PC-9 (cell line): Measurements from ENCODE around the gene TRAF1. TPM values are rescaled to one million over a fixed set of nuclear protein-coding genes. Genes with fewer than 3 reads are reported as not detected.

Experiments used
- BruUV-seq: library from RNA; stranded (reverse); fragments of 400-500 nt; replicated peaks from 2 replicates; lab custom pipeline; 2021; lab: Mats Ljungman, UMichigan
- CTCF ChIA-PET: fragments of 300-600 bp; sonication (Branson Sonifier 250); formaldehyde crosslinking; loops from one replicate; lab custom pipeline; 2022; ENCODE audit warnings: antibody characterized with exemption; lab: Charles Lee
- POLR2A ChIA-PET: fragments of 300-600 bp; sonication (Branson Sonifier 250); formaldehyde crosslinking; loops from one replicate; lab custom pipeline; 2022; ENCODE audit warnings: antibody characterized with exemption; ENCODE audit not compliant: unreplicated experiment; lab: Charles Lee
- DNase-seq, 2 experiments: peaks; one replicate each; pipeline versions ENCODE4 v3.0.0 to v3.0.0-alpha.2; 2015 to 2022; ENCODE audit warnings: mixed read lengths in 1 of 2
- H2AFZ ChIP-seq: fragments of 200-600 bp; sonication (generic); 2 replicates; pipeline ENCODE4 v1.8.1; 2017; ENCODE audit warnings: antibody characterized with exemption
- H3F3A ChIP-seq: fragments of 200-600 bp; sonication (generic); 2 replicates; pipeline ENCODE4 v1.8.1; 2017; ENCODE audit warnings: antibody characterized with exemption, mild to moderate bottlenecking, low read depth; ENCODE audit not compliant: insufficient read depth
- H3K27ac ChIP-seq: fragments of 200-600 bp; sonication (generic); 2 replicates; pipeline ENCODE4 v1.6.1; 2016; ENCODE audit warnings: mixed run types
- H3K27me3 ChIP-seq: fragments of 200-600 bp; sonication (generic); 2 replicates; pipeline ENCODE4 v1.6.1; 2016; ENCODE audit warnings: low read depth, mixed run types; ENCODE audit not compliant: insufficient read depth
- H3K36me3 ChIP-seq: fragments of 200-600 bp; sonication (generic); 2 replicates; pipeline ENCODE4 v1.6.1; 2016; ENCODE audit warnings: low read depth, mixed run types
- H3K4me1 ChIP-seq: fragments of 200-600 bp; sonication (generic); replicated peaks from 2 replicates; pipeline ENCODE4 v1.6.1; 2016; ENCODE audit warnings: mixed run types; ENCODE audit not compliant: insufficient read depth
- H3K4me2 ChIP-seq: fragments of 200-600 bp; sonication (generic); 2 replicates; pipeline ENCODE4 v1.6.1; 2017; ENCODE audit warnings: mixed run types
- H3K4me3 ChIP-seq: fragments of 200-600 bp; sonication (generic); 2 replicates; pipeline ENCODE4 v1.6.1; 2016; ENCODE audit warnings: mixed run types
- H3K79me2 ChIP-seq: fragments of 200-600 bp; sonication (generic); 2 replicates; pipeline ENCODE4 v1.6.1; 2017; ENCODE audit warnings: low read depth, mixed run types
- H3K9me2 ChIP-seq: fragments of 200-600 bp; sonication (generic); 2 replicates; pipeline ENCODE4 v1.8.1; 2017; ENCODE audit warnings: mild to moderate bottlenecking; ENCODE audit not compliant: insufficient read depth
- H3K9me3 ChIP-seq: fragments of 200-600 bp; sonication (generic); 2 replicates; pipeline ENCODE4 v1.8.1; 2016; ENCODE audit warnings: low read depth; ENCODE audit not compliant: insufficient read depth
- H4K20me1 ChIP-seq: fragments of 200-600 bp; sonication (generic); 2 replicates; pipeline ENCODE4 v1.8.1; 2017; ENCODE audit not compliant: insufficient read depth
- CTCF ChIP-seq: fragments of 200-600 bp; sonication (generic); conservative IDR thresholded peaks from 2 replicates; pipeline ENCODE4 v1.6.1; 2017; ENCODE audit warnings: mixed run types, antibody characterized with exemption, mild to moderate bottlenecking, moderate library complexity
- EZH2 ChIP-seq: fragments of 200-600 bp; sonication (generic); IDR thresholded peaks from 2 replicates; pipeline ENCODE4 v1.8.0; 2017; ENCODE audit warnings: antibody characterized with exemption, low read depth
- intact Hi-C: fragments of 100-400 bp; cut with micrococcal nuclease; formaldehyde crosslinking; loops from one replicate; pipeline ENCODE4 v1.10.0; 2022; ENCODE audit not compliant: unreplicated experiment
- total RNA-seq: library from RNA; stranded (reverse); gene quantifications from 2 replicates; pipeline ENCODE4 v1.2.3, GENCODE V29; 2021

Gene TRAF1
- total RNA-seq, 1 experiment from 2014 or later: 2.7 TPM

GRCh38 chr9:120894321-120895148 lies 32.1 kb downstream of the TRAF1 start:
- BruUV-seq: no TSS peak
- Histone ChIP-seq H3K27ac (no peak overlapping the region), H2AFZ (no peak overlapping the region), H3K79me2 (no peaks in the 10 kb centered on the region), H3K9me3 (no peaks in the 10 kb centered on the region), H3F3A (peaks cover 20% of the 10 kb centered on the region; the same call in 1 of the 2 replicates), H3K4me3 (no peak overlapping the region), H3K9me2 (no peaks in the 10 kb centered on the region), H3K27me3 (no peaks in the 10 kb centered on the region), H4K20me1 (no peaks in the 10 kb centered on the region), H3K36me3 (no peaks in the 10 kb centered on the region), H3K4me2 (no peak overlapping the region), H3K4me1 (peaks cover 10% of the 10 kb centered on the region)
- no peak for DNase-seq
- POLR2A ChIA-PET: no interaction called here
- CTCF ChIA-PET: no interaction called here
- TF ChIP-seq EZH2: no peak
- no peak for TF ChIP-seq CTCF
- intact Hi-C loops: no loop called here

GRCh38 chr9:120893611-120894307 lies 32.8 kb downstream of the TRAF1 start:
- H2AFZ ChIP-seq: no peak overlapping the region
- H3K36me3 ChIP-seq: no peaks in the 10 kb centered on the region
- peaks cover 20% of the 10 kb centered on the region; the same call in 1 of the 2 replicates for H3F3A ChIP-seq
- intact Hi-C loops: no loop called here
- no peaks in the 10 kb centered on the region for H3K27me3 ChIP-seq
- TF ChIP-seq EZH2 (no peak), CTCF (no peak)
- POLR2A ChIA-PET: no interaction called here
- no peaks in the 10 kb centered on the region for H3K79me2 ChIP-seq
- CTCF ChIA-PET: no interaction called here
- H4K20me1 ChIP-seq: no peaks in the 10 kb centered on the region
- H3K4me3 ChIP-seq: no peak overlapping the region
- no peaks in the 10 kb centered on the region for H3K9me3 ChIP-seq
- no peak overlapping the region for H3K27ac ChIP-seq
- H3K9me2 ChIP-seq: no peaks in the 10 kb centered on the region
- BruUV-seq: no TSS peak
- no peak overlapping the region for H3K4me2 ChIP-seq
- peaks cover 10% of the 10 kb centered on the region for H3K4me1 ChIP-seq
- DNase-seq: no peak

- POLR2A ChIA-PET: no interaction called here
- H3K4me3 ChIP-seq: no peak overlapping the region
- no peak overlapping the region for H3K27ac ChIP-seq
- no peaks in the 10 kb centered on the region for H3K9me3 ChIP-seq
- H3K4me1 ChIP-seq: peaks cover 10% of the 10 kb centered on the region
- CTCF ChIA-PET: no interaction called here
- DNase-seq: peak in 1 of 2 experiments; percentile 76
- peaks cover 20% of the 10 kb centered on the region; the same call in 1 of the 2 replicates for H3F3A ChIP-seq
- H3K4me2 ChIP-seq: no peak overlapping the region
- no peaks in the 10 kb centered on the region for H3K9me2 ChIP-seq
- no peaks in the 10 kb centered on the region for H4K20me1 ChIP-seq
- no peaks in the 10 kb centered on the region for H3K27me3 ChIP-seq
- H2AFZ ChIP-seq: no peak overlapping the region
- no TSS peak for BruUV-seq
- H3K79me2 ChIP-seq: no peaks in the 10 kb centered on the region
- intact Hi-C loops: no loop called here
- TF ChIP-seq EZH2 (no peak), CTCF (no peak)
- no peaks in the 10 kb centered on the region for H3K36me3 ChIP-seq
These were observed 33.6 kb downstream of the TRAF1 start for GRCh38 chr9:120892748-120893610.
